CD14-positive monocyte (primary cell): ENCODE data around the gene UTP4. TPM values are rescaled to one million over a fixed set of nuclear protein-coding genes. Genes with fewer than 3 reads are reported as not detected.

Source experiments
- DNase-seq, 3 donors: peaks; one replicate each; pipeline ENCODE4 v3.0.0-alpha.2; 2011 to 2022
- H2AFZ ChIP-seq: 2 replicates; pipeline ENCODE4 v1.6.0; 2012; ENCODE audit warnings: mild to moderate bottlenecking, low read depth, low read length, inconsistent platforms; ENCODE audit not compliant: insufficient read depth, poor library complexity, severe bottlenecking
- H3K27ac ChIP-seq, 2 donors: 1 replicate in 1 of 2; 2 replicates in 1 of 2; pipeline ENCODE4 v1.5.1; 2012 to 2013; ENCODE audit warnings: low read length in 2 of 2, control low read depth in 1 of 2, inconsistent platforms in 1 of 2, low read depth in 1 of 2, mild to moderate bottlenecking in 1 of 2
- H3K27me3 ChIP-seq, 2 donors: one replicate each; pipeline versions ENCODE4 v1.6.0 to v1.6.1; 2011 to 2013; ENCODE audit warnings: low read length in 2 of 2; ENCODE audit not compliant: control insufficient read depth in 2 of 2, insufficient read depth in 2 of 2
- H3K36me3 ChIP-seq, 2 donors: replicated peaks in 1 of 2; 1 replicate in 1 of 2; 2 replicates in 1 of 2; pipeline versions ENCODE4 v1.5.1 to v1.6.1; 2012 to 2013; ENCODE audit warnings: low read length in 2 of 2, control low read depth in 1 of 2, inconsistent platforms in 1 of 2, mild to moderate bottlenecking in 1 of 2; ENCODE audit not compliant: insufficient read depth in 2 of 2, control insufficient read depth in 1 of 2
- H3K4me1 ChIP-seq, 2 donors: 1 replicate in 1 of 2; 2 replicates in 1 of 2; pipeline versions ENCODE4 v1.5.1 to v1.6.1; 2012 to 2013; ENCODE audit warnings: low read length in 2 of 2, control low read depth in 1 of 2, inconsistent platforms in 1 of 2, mild to moderate bottlenecking in 1 of 2, moderate library complexity in 1 of 2; ENCODE audit not compliant: insufficient read depth in 2 of 2, control insufficient read depth in 1 of 2
- H3K4me2 ChIP-seq: replicated peaks from 2 replicates; pipeline ENCODE3; 2012; ENCODE audit warnings: low read length, moderate library complexity, mild to moderate bottlenecking; ENCODE audit not compliant: poor library complexity, severe bottlenecking; ENCODE audit errors: extremely low read depth
- H3K4me3 ChIP-seq, 3 experiments: fragments of 200-600 bp in 1 of 3; sonication (generic) in 1 of 3; replicated peaks in 1 of 3; 1 replicate in 2 of 3; 2 replicates in 1 of 3; pipeline ENCODE4 v1.5.1; 2011 to 2013; ENCODE audit warnings: low read length in 3 of 3, mild to moderate bottlenecking in 3 of 3, control low read depth in 2 of 3, low read depth in 2 of 3, inconsistent platforms in 1 of 3, moderate library complexity in 1 of 3
- H3K79me2 ChIP-seq: 2 replicates; pipeline ENCODE4 v1.6.0; 2012; ENCODE audit warnings: mild to moderate bottlenecking, control low read depth, inconsistent platforms, low read length, moderate library complexity; ENCODE audit not compliant: insufficient read depth
- H3K9ac ChIP-seq: 2 replicates; pipeline ENCODE4 v1.6.0; 2017; ENCODE audit warnings: low read length, mild to moderate bottlenecking; ENCODE audit not compliant: insufficient read depth, poor library complexity, severe bottlenecking
- H3K9me3 ChIP-seq, 2 donors: replicated peaks in 1 of 2; 1 replicate in 1 of 2; 2 replicates in 1 of 2; pipeline versions ENCODE4 v1.5.1 to v1.6.1; 2012 to 2013; ENCODE audit warnings: low read length in 2 of 2, control low read depth in 1 of 2; ENCODE audit not compliant: control insufficient read depth in 1 of 2, insufficient read depth in 1 of 2
- H4K20me1 ChIP-seq: 2 replicates; pipeline ENCODE4 v1.6.0; 2012; ENCODE audit warnings: mild to moderate bottlenecking, low read length, control low read depth, moderate library complexity; ENCODE audit not compliant: insufficient read depth
- H3K27ac Mint-ChIP-seq, 7 donors: one replicate each; pipeline ENCODE4 v1.8.0; 2020; ENCODE audit warnings: mild to moderate bottlenecking in 7 of 7, mixed read lengths in 7 of 7, moderate library complexity in 6 of 7, inconsistent platforms in 2 of 7
- H3K27me3 Mint-ChIP-seq, 3 donors: one replicate each; pipeline ENCODE4 v1.8.0; 2021 to 2022; ENCODE audit warnings: low read depth in 3 of 3, mild to moderate bottlenecking in 3 of 3, mixed read lengths in 3 of 3, moderate library complexity in 3 of 3, inconsistent platforms in 1 of 3
- H3K36me3 Mint-ChIP-seq, 2 donors: one replicate each; pipeline ENCODE4 v1.8.0; 2020; ENCODE audit warnings: mixed read lengths in 2 of 2, inconsistent platforms in 1 of 2, mild to moderate bottlenecking in 1 of 2
- H3K4me1 Mint-ChIP-seq: one replicate; pipeline ENCODE4 v1.8.0; 2020; ENCODE audit warnings: mild to moderate bottlenecking, mixed read lengths
- H3K4me3 Mint-ChIP-seq, 2 donors: one replicate each; pipeline ENCODE4 v1.8.0; 2020; ENCODE audit warnings: mild to moderate bottlenecking in 2 of 2, mixed read lengths in 2 of 2, moderate library complexity in 1 of 2
- H3K9me3 Mint-ChIP-seq, 7 donors: one replicate each; pipeline ENCODE4 v1.8.0; 2020 to 2022; ENCODE audit warnings: mixed read lengths in 7 of 7, mild to moderate bottlenecking in 6 of 7, moderate library complexity in 6 of 7, inconsistent platforms in 2 of 7
- WGBS: methylation state at CpG from one replicate; pipeline ENCODE4 v1.1.5; 2013; ENCODE audit warnings: missing lambda C conversion rate; ENCODE audit not compliant: insufficient coverage; 5-methylcytosine and 5-hydroxymethylcytosine counted together
- intact Hi-C, 2 donors: fragments of 100-400 bp; cut with micrococcal nuclease; formaldehyde crosslinking; loops; one replicate each; pipeline versions ENCODE4 v1.15.0 to v1.15.1; 2023
- polyA plus RNA-seq, 3 donors: library from polyadenylated mRNA; depleted of rRNA in 1 of 3; unstranded in 2 of 3; stranded (reverse) in 1 of 3; fragments of 300-500 nt in 2 of 3; fragments of >200 nt in 1 of 3; fragmentation: Illumina TruSeq in 2 of 3; gene quantifications; 1 replicate in 2 of 3; 2 replicates in 1 of 3; pipeline ENCODE4 v1.2.3, GENCODE V29; 2012 to 2021
- TF ChIP-seq, protein P1 (sequence below): fragments of 200-600 bp; IDR thresholded peaks from one replicate; pipeline ENCODE4 v1.8.0; 2022; ENCODE audit warnings: antibody characterized with exemption, mild to moderate bottlenecking

The UTP4 gene
- polyA plus RNA-seq, 3 donors, result 15.3 to 27.8 (median 19.6) TPM

DNA sequence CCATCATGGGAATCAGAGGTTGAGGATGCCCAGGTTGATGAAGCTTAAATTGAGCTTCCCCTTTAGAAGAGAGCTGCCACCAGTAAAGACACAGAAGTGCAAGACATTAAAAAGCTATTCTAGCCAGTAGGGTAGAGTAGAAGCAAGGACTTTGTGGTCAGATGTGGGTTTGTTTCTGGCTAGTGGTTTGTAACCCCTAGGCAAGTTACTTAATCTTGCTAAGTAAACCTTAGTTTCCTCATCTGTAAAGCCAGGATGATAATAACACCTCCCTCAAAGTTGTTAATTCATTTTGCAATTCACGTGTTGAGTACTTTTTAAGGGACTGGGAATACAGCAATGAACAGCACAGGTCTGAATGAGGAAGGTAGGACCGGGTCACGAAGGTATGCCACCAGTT lies 58.1 kb downstream of the UTP4 start:
- Histone ChIP-seq H2AFZ (no peak overlapping the region), H3K9me3 (no peaks in the 10 kb centered on the region), H3K4me2 (no peak overlapping the region), H3K9ac (no peak overlapping the region), H4K20me1 (peaks cover 54% of the 10 kb centered on the region), H3K79me2 (no peaks in the 10 kb centered on the region), H3K36me3 (no peaks in the 10 kb centered on the region), H3K4me1 (peaks cover 28 to 35% of the 10 kb centered on the region in 2 donors), H3K27me3 (peaks cover 30 to 31% of the 10 kb centered on the region in 2 donors), H3K27ac (no peak overlapping the region), H3K4me3 (no peak overlapping the region)
- H3K4me3 Mint-ChIP-seq, result peak overlapping the region in 1 of 2 donors; percentile 59
- 60% methylated on average over 1 of the region's 3 CpGs for WGBS
- H3K27me3 Mint-ChIP-seq, result peaks cover 28 to 63% (median 32%) of the 10 kb centered on the region in 3 donors
- H3K9me3 Mint-ChIP-seq, result peaks cover 0 to 8% (median 0%) of the 10 kb centered on the region in 7 donors
- intact Hi-C loops, result no loop called here
- TF ChIP-seq, protein P1, sequence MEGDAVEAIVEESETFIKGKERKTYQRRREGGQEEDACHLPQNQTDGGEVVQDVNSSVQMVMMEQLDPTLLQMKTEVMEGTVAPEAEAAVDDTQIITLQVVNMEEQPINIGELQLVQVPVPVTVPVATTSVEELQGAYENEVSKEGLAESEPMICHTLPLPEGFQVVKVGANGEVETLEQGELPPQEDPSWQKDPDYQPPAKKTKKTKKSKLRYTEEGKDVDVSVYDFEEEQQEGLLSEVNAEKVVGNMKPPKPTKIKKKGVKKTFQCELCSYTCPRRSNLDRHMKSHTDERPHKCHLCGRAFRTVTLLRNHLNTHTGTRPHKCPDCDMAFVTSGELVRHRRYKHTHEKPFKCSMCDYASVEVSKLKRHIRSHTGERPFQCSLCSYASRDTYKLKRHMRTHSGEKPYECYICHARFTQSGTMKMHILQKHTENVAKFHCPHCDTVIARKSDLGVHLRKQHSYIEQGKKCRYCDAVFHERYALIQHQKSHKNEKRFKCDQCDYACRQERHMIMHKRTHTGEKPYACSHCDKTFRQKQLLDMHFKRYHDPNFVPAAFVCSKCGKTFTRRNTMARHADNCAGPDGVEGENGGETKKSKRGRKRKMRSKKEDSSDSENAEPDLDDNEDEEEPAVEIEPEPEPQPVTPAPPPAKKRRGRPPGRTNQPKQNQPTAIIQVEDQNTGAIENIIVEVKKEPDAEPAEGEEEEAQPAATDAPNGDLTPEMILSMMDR, result no peak
- no peak for DNase-seq
- no peak overlapping the region for H3K27ac Mint-ChIP-seq
- H3K36me3 Mint-ChIP-seq, result peaks cover 0 to 5% of the 10 kb centered on the region in 2 donors
- peaks cover 34% of the 10 kb centered on the region for H3K4me1 Mint-ChIP-seq

DNA sequence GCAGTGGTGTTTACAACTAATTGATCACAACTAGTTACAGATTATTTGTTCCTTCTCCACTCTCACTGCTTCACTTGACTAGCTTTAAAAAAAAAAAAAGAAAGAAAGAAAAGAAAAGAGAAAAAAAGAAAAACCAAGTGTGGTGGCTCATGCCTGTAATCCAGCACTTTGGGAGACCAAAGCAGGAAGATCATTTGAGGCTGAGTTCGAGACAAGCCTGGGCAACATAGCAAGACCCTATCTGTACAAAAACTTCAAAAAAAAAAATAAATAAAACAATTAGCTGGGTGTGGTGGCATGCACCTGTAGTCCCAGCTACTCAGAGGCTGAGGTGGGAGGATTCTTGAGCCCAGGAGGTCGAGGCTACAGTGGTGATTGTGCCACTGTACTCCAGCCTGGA lies 58.7 kb downstream of the UTP4 start:
- H3K4me3 Mint-ChIP-seq, result peak overlapping the region in 1 of 2 donors; percentile 59
- peaks cover 30 to 32% of the 10 kb centered on the region in 2 donors for H3K27me3 ChIP-seq
- no peak for DNase-seq
- intact Hi-C loops, result no loop called here
- H3K9me3 Mint-ChIP-seq, result peaks cover 0 to 8% (median 0%) of the 10 kb centered on the region in 7 donors
- no peaks in the 10 kb centered on the region for H3K36me3 ChIP-seq
- H3K27me3 Mint-ChIP-seq, result peaks cover 24 to 63% (median 32%) of the 10 kb centered on the region in 3 donors
- H3K4me1 ChIP-seq, result peaks cover 26 to 32% of the 10 kb centered on the region in 2 donors
- peaks cover 32% of the 10 kb centered on the region for H3K4me1 Mint-ChIP-seq
- no peak overlapping the region for H2AFZ ChIP-seq
- TF ChIP-seq, protein P1, result no peak
- WGBS, result no CpG with 5 or more reads among the region's 2 CpGs
- no peaks in the 10 kb centered on the region for H3K9me3 ChIP-seq
- no peak overlapping the region for H3K9ac ChIP-seq
- H3K4me3 ChIP-seq, result no peak overlapping the region
- H3K79me2 ChIP-seq, result no peaks in the 10 kb centered on the region
- peaks cover 0 to 5% of the 10 kb centered on the region in 2 donors for H3K36me3 Mint-ChIP-seq
- no peak overlapping the region for H3K27ac Mint-ChIP-seq
- H3K27ac ChIP-seq, result no peak overlapping the region
- peaks cover 59% of the 10 kb centered on the region for H4K20me1 ChIP-seq
- H3K4me2 ChIP-seq, result no peak overlapping the region
